ENCODE measurements around the gene ZNF750. TPM values are rescaled to one million over a fixed set of nuclear protein-coding genes. Genes with fewer than 3 reads are reported as not detected.
A peak's percentile ranks its signal among the peaks of the same experiment; 100 is the strongest.

ZNF750 gene
- total and polyA plus RNA-seq, 10 of the 15 experiments (the other 5 are each of a cell fraction or from before 2014, with no cell fraction given): 0.06 TPM; not detected in 9

DNA sequence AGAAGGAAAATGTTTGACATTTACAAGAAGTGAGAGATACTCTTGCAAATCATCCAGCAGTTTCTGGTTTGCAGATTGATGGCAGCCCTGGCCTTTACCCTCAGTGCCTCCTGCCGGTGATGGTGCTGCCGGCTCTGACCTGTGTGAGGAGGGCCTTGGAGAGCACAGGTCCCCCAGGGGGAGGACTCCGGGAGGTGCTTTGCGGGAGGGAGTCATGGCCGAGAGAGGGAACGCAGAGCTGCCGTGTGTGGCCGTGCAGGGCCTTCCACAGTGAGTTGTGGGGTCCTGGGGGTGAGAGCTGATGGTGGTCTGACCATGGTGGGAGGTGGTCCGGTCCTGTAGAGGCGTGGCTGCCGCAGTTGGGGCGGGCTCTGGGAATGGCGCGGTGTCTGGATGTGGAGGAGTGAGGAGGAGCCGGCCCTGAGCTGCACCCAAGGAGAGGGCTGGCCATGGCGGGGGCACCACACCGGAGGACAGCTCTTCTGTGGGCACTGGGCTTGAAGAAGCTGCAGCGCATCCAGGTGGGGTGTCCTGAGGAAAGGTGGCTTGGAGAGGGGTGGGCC, 28.0 kb upstream of the ZNF750 start:
- intact Hi-C loops (cut with micrococcal nuclease; ENCODE audit: unreplicated experiment): loop anchor here (10.0 kb wide), 1 partner anchor 83 kb away; no protein-coding TSS in a partner anchor
- BruUV-seq (replicated peaks): no TSS peak

DNA sequence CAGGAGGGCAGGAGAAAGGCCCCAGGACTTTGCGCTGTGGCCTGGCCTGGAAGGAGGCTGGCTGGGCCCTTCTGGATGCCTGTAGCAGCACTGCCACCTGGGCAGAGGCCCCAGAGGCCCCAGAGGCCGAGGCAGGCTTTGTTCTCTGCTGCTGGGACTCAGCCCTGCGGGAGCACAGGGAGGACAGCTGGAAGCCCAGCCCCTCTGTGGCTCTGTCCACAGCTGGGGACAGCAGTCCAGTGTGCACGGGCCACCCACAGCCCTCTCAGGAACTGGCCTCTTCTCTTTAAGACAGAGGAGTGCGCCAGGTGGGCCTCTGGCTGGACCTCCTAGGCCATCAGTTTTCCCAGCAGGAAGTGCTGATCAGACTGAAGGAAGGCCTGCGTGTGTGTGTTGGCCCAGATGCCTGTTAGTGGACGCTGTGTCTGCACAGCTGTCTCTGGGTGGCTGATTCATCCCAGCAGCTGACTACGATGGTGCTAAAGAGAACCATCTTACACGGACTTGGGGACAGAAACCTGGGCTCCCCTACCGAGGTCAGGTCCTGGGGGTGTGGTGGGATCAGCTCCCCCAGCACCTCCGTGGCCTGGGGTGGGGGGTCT, 26.9 kb upstream of the ZNF750 start:
- H4K20me1 ChIP-seq (ENCODE audit: control insufficient read depth, insufficient read depth): no peaks in the 10 kb centered on the region
- RAD21 ChIA-PET (ENCODE audit: unreplicated experiment): no interaction called here
- no peak for TF ChIP-seq YBX1 (IDR thresholded peaks at IDR 0.05)
- TF ChIP-seq RB1 (IDR thresholded peaks at IDR 0.05; ENCODE audit: borderline replicate concordance): no peak
- TF ChIP-seq YY1 (IDR thresholded peaks at IDR 0.05; ENCODE audit: low read depth, low read length): no peak
- TF ChIP-seq, protein P1, sequence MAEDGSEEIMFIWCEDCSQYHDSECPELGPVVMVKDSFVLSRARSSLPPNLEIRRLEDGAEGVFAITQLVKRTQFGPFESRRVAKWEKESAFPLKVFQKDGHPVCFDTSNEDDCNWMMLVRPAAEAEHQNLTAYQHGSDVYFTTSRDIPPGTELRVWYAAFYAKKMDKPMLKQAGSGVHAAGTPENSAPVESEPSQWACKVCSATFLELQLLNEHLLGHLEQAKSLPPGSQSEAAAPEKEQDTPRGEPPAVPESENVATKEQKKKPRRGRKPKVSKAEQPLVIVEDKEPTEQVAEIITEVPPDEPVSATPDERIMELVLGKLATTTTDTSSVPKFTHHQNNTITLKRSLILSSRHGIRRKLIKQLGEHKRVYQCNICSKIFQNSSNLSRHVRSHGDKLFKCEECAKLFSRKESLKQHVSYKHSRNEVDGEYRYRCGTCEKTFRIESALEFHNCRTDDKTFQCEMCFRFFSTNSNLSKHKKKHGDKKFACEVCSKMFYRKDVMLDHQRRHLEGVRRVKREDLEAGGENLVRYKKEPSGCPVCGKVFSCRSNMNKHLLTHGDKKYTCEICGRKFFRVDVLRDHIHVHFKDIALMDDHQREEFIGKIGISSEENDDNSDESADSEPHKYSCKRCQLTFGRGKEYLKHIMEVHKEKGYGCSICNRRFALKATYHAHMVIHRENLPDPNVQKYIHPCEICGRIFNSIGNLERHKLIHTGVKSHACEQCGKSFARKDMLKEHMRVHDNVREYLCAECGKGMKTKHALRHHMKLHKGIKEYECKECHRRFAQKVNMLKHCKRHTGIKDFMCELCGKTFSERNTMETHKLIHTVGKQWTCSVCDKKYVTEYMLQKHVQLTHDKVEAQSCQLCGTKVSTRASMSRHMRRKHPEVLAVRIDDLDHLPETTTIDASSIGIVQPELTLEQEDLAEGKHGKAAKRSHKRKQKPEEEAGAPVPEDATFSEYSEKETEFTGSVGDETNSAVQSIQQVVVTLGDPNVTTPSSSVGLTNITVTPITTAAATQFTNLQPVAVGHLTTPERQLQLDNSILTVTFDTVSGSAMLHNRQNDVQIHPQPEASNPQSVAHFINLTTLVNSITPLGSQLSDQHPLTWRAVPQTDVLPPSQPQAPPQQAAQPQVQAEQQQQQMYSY (CRISPR knock-in tag; IDR thresholded peaks at IDR 0.05): no peak
- TF ChIP-seq TAF1 (IDR thresholded peaks at IDR 0.05; ENCODE audit: borderline replicate concordance, low read depth, low read length): no peak
- TF ChIP-seq, protein P2, sequence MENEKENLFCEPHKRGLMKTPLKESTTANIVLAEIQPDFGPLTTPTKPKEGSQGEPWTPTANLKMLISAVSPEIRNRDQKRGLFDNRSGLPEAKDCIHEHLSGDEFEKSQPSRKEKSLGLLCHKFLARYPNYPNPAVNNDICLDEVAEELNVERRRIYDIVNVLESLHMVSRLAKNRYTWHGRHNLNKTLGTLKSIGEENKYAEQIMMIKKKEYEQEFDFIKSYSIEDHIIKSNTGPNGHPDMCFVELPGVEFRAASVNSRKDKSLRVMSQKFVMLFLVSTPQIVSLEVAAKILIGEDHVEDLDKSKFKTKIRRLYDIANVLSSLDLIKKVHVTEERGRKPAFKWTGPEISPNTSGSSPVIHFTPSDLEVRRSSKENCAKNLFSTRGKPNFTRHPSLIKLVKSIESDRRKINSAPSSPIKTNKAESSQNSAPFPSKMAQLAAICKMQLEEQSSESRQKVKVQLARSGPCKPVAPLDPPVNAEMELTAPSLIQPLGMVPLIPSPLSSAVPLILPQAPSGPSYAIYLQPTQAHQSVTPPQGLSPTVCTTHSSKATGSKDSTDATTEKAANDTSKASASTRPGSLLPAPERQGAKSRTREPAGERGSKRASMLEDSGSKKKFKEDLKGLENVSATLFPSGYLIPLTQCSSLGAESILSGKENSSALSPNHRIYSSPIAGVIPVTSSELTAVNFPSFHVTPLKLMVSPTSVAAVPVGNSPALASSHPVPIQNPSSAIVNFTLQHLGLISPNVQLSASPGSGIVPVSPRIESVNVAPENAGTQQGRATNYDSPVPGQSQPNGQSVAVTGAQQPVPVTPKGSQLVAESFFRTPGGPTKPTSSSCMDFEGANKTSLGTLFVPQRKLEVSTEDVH (IDR thresholded peaks at IDR 0.05; ENCODE audit: low read depth, partially characterized antibody): no peak
- no peak for TF ChIP-seq ASH2L (IDR thresholded peaks at IDR 0.05; ENCODE audit: borderline replicate concordance, low read depth)
- no peak for TF ChIP-seq NFXL1 (IDR thresholded peaks at IDR 0.05; ENCODE audit: borderline replicate concordance)

More for the DNA sequence above, 28.0 kb upstream of the ZNF750 start:
- Histone ChIP-seq H3K4me2 (ENCODE audit: control insufficient read depth, insufficient read depth) (no peak overlapping the region), H3K4me1 (ENCODE audit: control insufficient read depth, insufficient read depth, low read length) (peaks cover 81% of the 10 kb centered on the region), H3K9ac (ENCODE audit: control insufficient read depth, insufficient read depth, low read length) (no peak overlapping the region), H3K27ac (ENCODE audit: control insufficient read depth, insufficient read depth) (no peak overlapping the region), H3K4me3 (no peak overlapping the region), H3K36me3 (ENCODE audit: control insufficient read depth in 2 of 2, insufficient read depth in 2 of 2, low read length in 1 of 2) (peaks cover 10 to 19% of the 10 kb centered on the region in 2 experiments; a peak in 3 of 4 replicates), H2AFZ (ENCODE audit: control insufficient read depth, low read depth, low read length) (no peak overlapping the region), H3K27me3 (replicated peaks in 1 of 2; ENCODE audit: control insufficient read depth in 2 of 2, insufficient read depth in 2 of 2, low read length in 1 of 2) (no peaks in the 10 kb centered on the region), H3K79me2 (ENCODE audit: control insufficient read depth, insufficient read depth, low read length) (peaks cover 59% of the 10 kb centered on the region), H3K9me3 (replicated peaks; ENCODE audit: control insufficient read depth, insufficient read depth, low read length) (no peaks in the 10 kb centered on the region), H4K20me1 (ENCODE audit: control insufficient read depth, insufficient read depth) (no peaks in the 10 kb centered on the region)
- WGBS (ENCODE audit: insufficient coverage, insufficient replicate concordance, low lambda C conversion rate, missing lambda C conversion rate): 99% methylated on average over 14 of the region's 18 CpGs
- RAD21 ChIA-PET (ENCODE audit: unreplicated experiment): no interaction called here
- TF ChIP-seq IKZF1 (conservative IDR thresholded peaks at IDR 0.05) (no peak), CBFB (IDR thresholded peaks at IDR 0.05; ENCODE audit: low read depth) (no peak), TAF1 (IDR thresholded peaks at IDR 0.05; ENCODE audit: borderline replicate concordance, low read depth, low read length) (no peak)
- no peak for DNase-seq (ENCODE audit: low read depth, low spot score)
- in situ Hi-C loops (cut with MboI): no loop called here
- FAIRE-seq: no peak
- SMC1A ChIA-PET (ENCODE audit: uncharacterized antibody, unreplicated experiment): no interaction called here
- POLR2A ChIA-PET: no interaction called here
- ATAC-seq: no peak
- CTCF ChIA-PET: no interaction called here

More for the DNA sequence above, 26.9 kb upstream of the ZNF750 start:
- Histone ChIP-seq H3K27ac (ENCODE audit: control insufficient read depth, insufficient read depth) (peak overlapping the region; percentile 98; the same call in 1 of the 2 replicates), H2AFZ (ENCODE audit: control insufficient read depth, low read depth, low read length) (no peak overlapping the region), H3K9ac (ENCODE audit: control insufficient read depth, insufficient read depth, low read length) (no peak overlapping the region; the same call in 1 of the 2 replicates), H3K9me3 (replicated peaks; ENCODE audit: control insufficient read depth, insufficient read depth, low read length) (no peaks in the 10 kb centered on the region), H3K4me1 (ENCODE audit: control insufficient read depth, insufficient read depth, low read length) (peaks cover 76% of the 10 kb centered on the region), H3K79me2 (ENCODE audit: control insufficient read depth, insufficient read depth, low read length) (peaks cover 55% of the 10 kb centered on the region), H3K36me3 (ENCODE audit: control insufficient read depth in 2 of 2, insufficient read depth in 2 of 2, low read length in 1 of 2) (peaks cover 7 to 13% of the 10 kb centered on the region in 2 experiments; a peak in 3 of 4 replicates), H3K4me3 (no peak overlapping the region), H3K4me2 (ENCODE audit: control insufficient read depth, insufficient read depth) (peak overlapping the region; percentile 93), H3K27me3 (replicated peaks in 1 of 2; ENCODE audit: control insufficient read depth in 2 of 2, insufficient read depth in 2 of 2, low read length in 1 of 2) (no peaks in the 10 kb centered on the region)
- DNase-seq (ENCODE audit: low read depth, low spot score): no peak
- BruUV-seq (replicated peaks): no TSS peak
- no peak for FAIRE-seq
- ChIA-PET SMC1A (ENCODE audit: uncharacterized antibody, unreplicated experiment) (interaction anchor here (1.0 to 1.1 kb wide), 2 partner anchors 9 to 85 kb away, joined by 3 to 4 read pairs; no protein-coding TSS in a partner anchor), CTCF (interaction anchor here (1.5 kb wide), 1 partner anchor 48 kb away, joined by 5 read pairs; no protein-coding TSS in a partner anchor), POLR2A (no interaction called here)
- 96% methylated on average over 11 of the region's 11 CpGs for WGBS (ENCODE audit: insufficient coverage, insufficient replicate concordance, low lambda C conversion rate, missing lambda C conversion rate)
- in situ Hi-C loops (cut with MboI): no loop called here
- ATAC-seq: no peak
- intact Hi-C loops (cut with micrococcal nuclease; ENCODE audit: unreplicated experiment): loop anchor here (10.0 kb wide), 1 partner anchor 82 kb away; no protein-coding TSS in a partner anchor
